Activated CD4-positive, alpha-beta T cell treated with anti-CD3 and anti-CD28 coated beads, Interleukin-2, amount 50 U/mL, for 48 hours (primary cell): Measurements from ENCODE around the gene ALDOB.
"Not testable (repeated sequence)": the region's sequence is repeated elsewhere in the genome, so short reads cannot be mapped to it uniquely, and the experiment has no call there.

Source experiments
- DNase-seq, 2 experiments: peaks; one replicate each; pipeline ENCODE4 v3.0.0-alpha.2; 2020

Gene ALDOB

GRCh38 chr9:101419863-101420262 is 15.7 kb downstream of the ALDOB start:
- no peak for DNase-seq

DNA sequence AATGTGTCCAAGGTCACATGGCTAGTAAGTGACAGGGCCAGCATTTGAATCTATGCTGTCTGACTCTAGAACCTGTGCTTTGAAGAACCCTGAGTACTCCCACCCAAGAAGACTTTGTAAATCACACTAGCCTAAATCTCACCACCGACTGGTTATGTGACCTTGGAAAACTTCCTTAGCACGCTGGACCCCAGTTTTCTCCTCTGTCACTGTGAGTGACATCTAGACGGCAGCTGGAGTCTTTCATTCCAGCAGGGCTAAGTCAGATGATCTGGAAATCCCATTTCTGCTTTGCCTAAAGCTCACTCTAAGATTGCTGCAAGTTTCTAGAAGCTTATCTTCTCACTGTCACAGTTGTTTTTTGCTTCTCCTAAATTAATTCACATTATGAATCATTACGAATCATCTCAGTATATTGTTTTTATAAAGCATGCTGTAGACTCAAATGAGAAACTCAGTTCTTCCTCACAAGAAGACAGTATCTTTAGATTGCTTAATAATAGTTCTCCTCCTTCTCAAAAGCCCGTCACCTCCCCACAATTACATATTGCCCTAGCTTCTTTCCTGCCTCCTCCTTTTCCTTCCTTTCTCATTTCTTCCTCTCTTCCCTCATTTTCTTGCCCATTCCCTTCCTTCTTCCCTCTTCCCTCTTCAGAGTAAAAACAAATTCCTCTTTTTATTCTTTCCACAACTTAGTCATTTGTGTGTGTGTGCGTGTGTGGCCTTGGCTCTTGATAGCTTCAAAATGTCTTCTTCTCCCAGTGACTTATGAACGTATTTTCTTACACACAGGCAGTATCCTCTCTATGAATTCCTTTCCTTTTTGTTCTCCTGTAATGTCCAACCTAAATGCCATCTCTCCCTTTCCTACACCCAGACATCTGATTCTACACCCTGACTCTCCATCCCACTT is 16.8 kb downstream of the ALDOB start:
- no peak for DNase-seq

DNA sequence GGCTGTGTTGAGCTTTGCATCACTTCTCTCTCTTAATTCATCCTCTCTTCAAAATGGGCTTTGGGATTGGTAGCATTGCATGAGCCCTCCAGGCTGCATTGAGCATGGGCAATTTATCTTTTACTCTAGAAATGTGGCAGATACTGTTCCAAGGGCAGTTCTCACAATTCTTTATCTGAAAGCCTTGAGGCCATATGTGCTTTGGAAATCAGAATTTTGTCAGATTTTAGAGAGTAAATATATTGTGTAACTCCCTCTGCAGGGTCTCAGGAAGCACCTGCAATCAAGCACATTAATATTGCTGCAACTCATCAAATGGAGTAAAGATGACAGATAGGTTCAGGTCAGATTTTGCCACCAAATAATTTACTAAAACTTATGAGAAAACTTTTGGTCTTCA is 17.6 kb downstream of the ALDOB start:
- DNase-seq, result no peak

- no peak for DNase-seq
These were observed 18.2 kb downstream of the ALDOB start for GRCh38 chr9:101417389-101417788.

DNA sequence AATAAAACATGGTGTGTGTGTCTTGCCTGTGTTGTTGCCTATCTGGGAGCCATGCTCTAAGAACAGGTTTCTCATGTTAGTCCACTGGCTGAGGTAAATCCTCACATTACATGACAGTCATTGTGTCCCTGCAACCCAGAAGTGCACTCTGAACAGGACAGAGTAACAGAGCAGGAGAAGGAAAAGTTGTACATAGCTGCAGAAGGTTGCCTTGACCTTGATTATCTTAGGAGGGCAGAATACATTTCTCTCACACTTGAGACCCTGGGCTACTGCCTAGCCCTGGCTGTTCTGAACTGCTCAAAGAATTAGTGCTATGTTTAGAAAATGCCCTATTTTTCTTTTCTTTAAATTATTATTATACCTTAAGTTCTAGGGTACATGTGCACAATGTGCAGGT is 20.0 kb downstream of the ALDOB start:
- no peak for DNase-seq

- DNase-seq, result no peak
These were observed 20.7 kb downstream of the ALDOB start for GRCh38 chr9:101414839-101415238.

DNA sequence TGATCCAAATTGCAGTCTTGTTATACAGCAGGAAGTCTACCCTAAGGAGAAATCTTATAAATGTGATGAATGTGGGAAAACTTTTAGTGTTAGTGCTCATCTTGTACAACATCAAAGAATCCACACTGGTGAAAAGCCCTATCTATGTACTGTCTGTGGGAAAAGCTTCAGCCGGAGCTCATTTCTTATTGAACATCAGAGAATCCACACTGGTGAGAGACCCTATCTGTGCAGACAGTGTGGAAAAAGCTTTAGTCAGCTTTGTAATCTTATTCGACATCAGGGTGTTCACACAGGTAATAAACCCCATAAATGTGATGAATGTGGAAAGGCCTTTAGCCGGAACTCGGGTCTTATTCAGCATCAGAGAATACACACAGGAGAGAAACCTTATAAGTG is 26.5 kb downstream of the ALDOB start:
- DNase-seq, result no peak

- no peak for DNase-seq
These were observed 27.0 kb downstream of the ALDOB start for GRCh38 chr9:101408374-101409078.

- DNase-seq, result no peak
These were observed 31.9 kb downstream of the ALDOB start for GRCh38 chr9:101403516-101404285.

DNA sequence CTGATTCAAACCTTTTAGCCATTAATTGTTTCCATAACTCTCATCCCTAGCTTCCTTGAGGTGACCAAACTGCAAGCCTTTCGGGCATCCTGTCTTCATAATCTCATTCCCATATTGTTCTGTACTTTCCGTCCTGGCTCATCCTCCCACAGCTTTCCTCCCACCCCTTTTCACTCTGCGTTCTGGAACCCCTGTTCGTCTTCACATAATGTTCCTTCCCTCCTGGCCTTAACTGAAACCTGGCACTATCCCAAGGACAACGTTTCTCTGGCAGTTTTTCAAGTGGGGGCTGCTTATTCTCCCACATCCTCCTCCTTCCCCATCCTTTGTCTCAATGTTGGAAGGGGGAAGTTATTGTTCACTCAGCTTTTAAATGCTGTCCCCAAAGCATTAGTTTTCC is 35.5 kb downstream of the ALDOB start:
- peak; percentile 4 to 13 for DNase-seq

GRCh38 chr9:101399643-101399970 is 36.0 kb downstream of the ALDOB start:
- no peak for DNase-seq

- DNase-seq, result peak; percentile 7 to 18
These were observed 36.5 kb downstream of the ALDOB start for GRCh38 chr9:101398930-101399642.

- DNase-seq, result peak; percentile 95
These were observed 37.3 kb downstream of the ALDOB start, which contains the start of the genes MRPL50 and ZNF189 for GRCh38 chr9:101398068-101398929. Gene MRPL50 (minus strand): TSS chr9:101398618. CDS start chr9:101398592, 26 bp downstream. Gene ZNF189 (plus strand): TSS chr9:101398851. CDS start chr9:101399157, 306 bp downstream.

GRCh38 chr9:101397746-101398067 is 37.9 kb downstream of the ALDOB start:
- no peak for DNase-seq

- DNase-seq, result no peak
These were observed 40.9 kb downstream of the ALDOB start for GRCh38 chr9:101394687-101395086.

GRCh38 chr9:101393135-101393534 is 42.4 kb downstream of the ALDOB start:
- DNase-seq, result no peak

DNA sequence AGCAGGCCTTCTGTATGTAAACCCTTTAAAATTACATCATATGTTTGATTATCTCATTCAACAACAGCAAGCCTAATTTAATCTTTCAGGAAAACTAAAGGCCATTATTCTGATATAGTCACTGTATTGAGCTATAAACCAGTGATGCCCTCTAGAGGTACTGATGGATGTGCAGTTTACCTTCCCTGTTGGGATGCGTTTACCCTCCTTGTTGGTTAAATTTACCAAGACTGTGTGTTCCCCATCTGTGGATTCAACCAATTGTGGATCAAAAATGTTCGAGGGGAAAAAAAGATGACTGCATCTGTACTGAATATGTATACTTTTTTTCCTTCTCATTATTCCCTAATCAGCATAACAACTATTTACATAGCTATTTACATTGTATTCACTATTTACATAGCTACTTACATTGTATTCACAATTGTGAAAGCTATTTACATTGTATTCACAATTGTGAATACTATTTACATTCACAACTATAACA is 47.0 kb downstream of the ALDOB start:
- DNase-seq, result no peak

DNA sequence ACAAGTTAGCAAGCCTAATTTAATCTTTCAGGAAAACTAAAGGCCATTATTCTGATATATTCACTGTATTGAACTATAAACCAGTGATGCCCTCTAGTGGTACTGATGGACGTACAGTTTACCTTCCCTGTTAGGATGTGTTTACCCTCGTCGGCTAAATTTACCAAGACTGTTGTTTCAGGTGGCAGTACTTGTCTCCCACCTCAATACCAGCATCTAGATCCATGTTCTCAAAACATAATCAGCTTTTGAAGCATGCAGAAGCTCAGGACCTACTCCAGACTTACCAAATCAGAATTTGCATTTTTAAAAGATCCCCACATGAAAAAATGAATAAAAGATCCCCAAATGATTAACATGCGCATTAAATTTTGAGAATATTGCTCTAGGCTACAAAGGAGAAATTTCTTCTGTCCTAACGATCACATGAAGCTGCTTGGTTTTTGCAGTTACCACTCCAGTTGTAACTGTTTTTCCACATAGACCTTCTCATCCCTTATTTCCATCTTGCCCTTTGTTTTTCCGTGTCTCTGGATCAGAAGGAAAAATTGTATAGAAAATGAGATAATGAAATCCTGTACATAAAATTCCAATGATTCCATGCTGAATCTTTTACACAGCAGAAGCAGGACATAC is 47.6 kb downstream of the ALDOB start:
- no peak for DNase-seq

GRCh38 chr9:101384873-101385536 is 50.6 kb downstream of the ALDOB start, which contains the start of gene BAAT:
Gene BAAT (minus strand): TSS chr9:101385006. CDS start chr9:101371404, 13,602 bp downstream.
- DNase-seq, result not testable (repeated sequence)

GRCh38 chr9:101383361-101383760 is 52.2 kb downstream of the ALDOB start:
- DNase-seq, result no peak
